ENCODE measurements around the gene SYPL2. TPM values are rescaled to one million over a fixed set of nuclear protein-coding genes. Genes with fewer than 3 reads are reported as not detected.

Gene SYPL2
- total and polyA plus RNA-seq, 4 donors: 0.31 to 1.4 (median 1.0) TPM

DNA sequence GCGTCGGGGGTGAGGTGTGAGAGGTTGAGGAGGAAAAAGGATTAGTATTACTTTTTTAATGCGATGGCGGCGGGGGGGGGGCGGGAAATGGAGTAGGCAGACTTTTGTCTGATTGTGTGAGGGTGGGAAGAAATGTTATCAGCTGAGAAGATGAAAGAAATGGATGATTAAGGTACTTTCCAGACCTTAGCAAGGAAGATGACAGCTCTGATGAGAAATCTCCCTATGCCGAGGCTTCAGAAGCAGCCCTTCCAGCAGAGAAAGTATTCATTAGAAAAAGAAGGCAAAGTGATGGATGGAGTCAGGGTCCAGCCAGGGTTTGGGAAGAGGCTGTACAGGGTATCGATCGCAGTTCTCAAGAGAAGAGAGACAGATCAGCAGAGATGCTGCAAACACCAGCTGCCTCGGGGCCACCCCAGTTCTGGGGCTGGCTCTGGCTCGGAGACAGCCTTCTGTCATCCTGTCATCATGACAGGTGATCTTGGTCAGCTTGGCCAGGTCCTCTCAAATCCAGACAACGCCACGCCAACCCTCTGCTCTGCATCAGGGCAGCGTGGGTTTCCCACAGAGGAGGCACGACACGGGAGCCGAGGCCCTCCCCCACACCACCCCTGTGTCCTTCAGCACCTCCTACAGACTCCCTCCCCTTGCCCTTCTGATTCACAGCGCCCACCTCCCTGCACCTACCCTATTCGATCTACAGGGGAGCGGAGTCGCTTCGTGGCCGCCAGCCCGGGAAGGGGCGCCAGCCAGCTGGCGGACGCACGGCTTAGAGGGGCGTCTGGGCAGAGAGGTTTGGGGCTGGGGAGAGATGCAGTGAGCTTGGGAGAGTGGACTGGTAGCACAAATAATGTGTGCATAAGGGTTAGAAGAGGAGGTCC lies 16.7 kb downstream of the SYPL2 start:
- Histone ChIP-seq H3K9me3 (ENCODE audit: control insufficient read depth in 4 of 4, insufficient read depth in 3 of 4, low read length in 3 of 4) (no peaks in the 10 kb centered on the region), H3K36me3 (ENCODE audit: control insufficient read depth in 4 of 4, insufficient read depth in 4 of 4, low read length in 4 of 4) (peaks cover 0 to 5% (median 2%) of the 10 kb centered on the region in 4 donors), H3K9ac (ENCODE audit: insufficient read depth in 1 of 2, low read length in 2 of 2) (no peak overlapping the region), H3K4me3 (no peak overlapping the region), H3K27ac (ENCODE audit: low read depth in 1 of 2, low read length in 1 of 2) (no peak overlapping the region), H3K27me3 (ENCODE audit: control insufficient read depth in 3 of 3, insufficient read depth in 3 of 3, low read length in 2 of 3) (peaks cover 0 to 12% (median 6%) of the 10 kb centered on the region in 3 donors), H3K4me1 (ENCODE audit: control insufficient read depth in 5 of 5, insufficient read depth in 5 of 5, low read length in 5 of 5) (peaks cover 0 to 23% (median 6%) of the 10 kb centered on the region in 5 donors)
- ATAC-seq (ENCODE audit: insufficient read depth, low FRiP score) (no peak), DNase-seq (no peak)
- TF ChIP-seq, protein P1, sequence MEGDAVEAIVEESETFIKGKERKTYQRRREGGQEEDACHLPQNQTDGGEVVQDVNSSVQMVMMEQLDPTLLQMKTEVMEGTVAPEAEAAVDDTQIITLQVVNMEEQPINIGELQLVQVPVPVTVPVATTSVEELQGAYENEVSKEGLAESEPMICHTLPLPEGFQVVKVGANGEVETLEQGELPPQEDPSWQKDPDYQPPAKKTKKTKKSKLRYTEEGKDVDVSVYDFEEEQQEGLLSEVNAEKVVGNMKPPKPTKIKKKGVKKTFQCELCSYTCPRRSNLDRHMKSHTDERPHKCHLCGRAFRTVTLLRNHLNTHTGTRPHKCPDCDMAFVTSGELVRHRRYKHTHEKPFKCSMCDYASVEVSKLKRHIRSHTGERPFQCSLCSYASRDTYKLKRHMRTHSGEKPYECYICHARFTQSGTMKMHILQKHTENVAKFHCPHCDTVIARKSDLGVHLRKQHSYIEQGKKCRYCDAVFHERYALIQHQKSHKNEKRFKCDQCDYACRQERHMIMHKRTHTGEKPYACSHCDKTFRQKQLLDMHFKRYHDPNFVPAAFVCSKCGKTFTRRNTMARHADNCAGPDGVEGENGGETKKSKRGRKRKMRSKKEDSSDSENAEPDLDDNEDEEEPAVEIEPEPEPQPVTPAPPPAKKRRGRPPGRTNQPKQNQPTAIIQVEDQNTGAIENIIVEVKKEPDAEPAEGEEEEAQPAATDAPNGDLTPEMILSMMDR (IDR thresholded peaks at IDR 0.05; ENCODE audit: control extremely low read depth, extremely low read depth): no peak
- WGBS, 2 donors: 12 to 13% methylated on average over 29 of the region's 29 CpGs

DNA sequence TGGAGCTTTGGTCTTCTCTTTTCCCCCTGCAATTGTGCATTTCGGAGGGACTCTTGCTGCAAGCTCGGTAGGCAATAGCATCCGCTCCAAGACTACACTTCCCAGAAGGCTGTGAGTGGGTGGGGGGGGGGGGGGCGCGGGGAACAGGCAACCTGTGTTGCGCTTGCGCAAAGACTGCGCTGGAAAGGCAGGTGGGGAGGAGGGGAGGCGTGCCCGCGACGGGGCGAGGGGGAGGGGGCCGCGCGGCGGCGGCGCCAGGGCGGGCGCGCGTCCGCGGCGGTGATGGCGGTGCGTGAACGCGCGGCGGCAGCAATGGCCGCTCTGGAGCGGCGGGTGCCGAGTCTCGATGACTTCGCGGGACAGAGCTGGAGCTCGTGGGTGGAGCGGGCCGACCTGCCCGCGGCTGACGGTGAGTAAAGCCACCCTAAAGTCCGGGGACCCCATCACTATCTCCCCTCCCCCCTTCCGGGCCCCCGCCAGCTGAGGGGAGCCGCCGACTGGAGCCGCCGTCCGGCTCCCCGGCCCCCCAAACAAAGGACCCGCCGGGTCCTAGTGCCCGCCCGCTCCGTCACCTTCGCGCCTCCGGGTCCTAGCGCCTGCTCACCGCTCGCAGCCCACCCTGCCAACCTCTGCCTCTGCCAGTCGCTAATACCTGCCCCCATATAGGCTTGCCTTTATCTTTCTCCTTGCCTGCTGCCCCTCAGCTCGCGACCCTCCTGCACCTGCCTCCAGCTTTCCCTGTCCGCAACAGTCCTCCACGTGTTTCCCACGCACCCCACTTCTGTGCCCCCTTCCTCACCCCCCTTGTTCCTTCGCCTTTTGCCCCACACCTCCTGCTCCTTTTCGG lies 17.5 kb downstream of the SYPL2 start, which contains the start of gene ATXN7L2:
ATXN7L2 (plus strand) TSS at position 234 of the 847 bp plus-strand sequence; CDS start at position 283, 49 bp downstream.
- DNase-seq (peak; percentile 94 to 98 (median 97)), ATAC-seq (ENCODE audit: insufficient read depth, low FRiP score) (peak; percentile 97)
- Histone ChIP-seq H3K27me3 (ENCODE audit: control insufficient read depth in 3 of 3, insufficient read depth in 3 of 3, low read length in 2 of 3) (peaks cover 0 to 12% (median 2%) of the 10 kb centered on the region in 3 donors), H3K27ac (ENCODE audit: low read depth in 1 of 2, low read length in 1 of 2) (peak within 1 kb of the TSS; percentile 91 to 94), H3K9me3 (ENCODE audit: control insufficient read depth in 4 of 4, insufficient read depth in 3 of 4, low read length in 3 of 4) (no peaks in the 10 kb centered on the region), H3K36me3 (ENCODE audit: control insufficient read depth in 4 of 4, insufficient read depth in 4 of 4, low read length in 4 of 4) (peaks cover 0 to 10% (median 5%) of the 10 kb centered on the region in 4 donors), H3K4me3 (peak within 1 kb of the TSS; percentile 73), H3K9ac (ENCODE audit: insufficient read depth in 1 of 2, low read length in 2 of 2) (peak within 1 kb of the TSS; percentile 46 to 78), H3K4me1 (ENCODE audit: control insufficient read depth in 5 of 5, insufficient read depth in 5 of 5, low read length in 5 of 5) (peaks cover 0 to 23% (median 6%) of the 10 kb centered on the region in 5 donors)
- WGBS, 2 donors: 0 to 1% methylated on average over 58 to 73 of the region's 73 CpGs
- TF ChIP-seq, protein P1 (IDR thresholded peaks at IDR 0.05; ENCODE audit: control extremely low read depth, extremely low read depth): no peak

DNA sequence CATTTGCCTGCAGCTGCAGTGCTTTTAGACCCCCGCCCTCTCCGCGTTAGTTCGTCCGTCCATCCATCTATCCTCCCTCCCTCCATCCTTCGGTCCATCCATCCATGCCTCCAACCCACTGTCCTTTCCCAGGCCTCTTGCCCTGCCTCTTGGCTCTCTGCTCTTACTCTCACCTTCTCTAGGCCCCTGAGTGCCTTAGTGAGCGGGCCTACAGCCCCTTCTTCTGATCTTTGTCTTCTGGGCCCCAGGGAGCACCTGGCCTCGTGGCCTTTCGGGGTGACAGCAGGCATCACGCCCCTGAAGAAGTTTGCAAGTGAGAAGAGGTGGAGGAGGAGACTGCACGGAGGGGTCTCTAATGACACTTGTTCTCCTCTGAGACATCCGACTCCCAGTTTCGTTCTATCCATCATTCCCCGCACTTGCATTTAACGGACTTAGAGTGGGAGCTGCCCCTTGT lies 18.2 kb downstream of the SYPL2 start:
- Histone ChIP-seq H3K9ac (ENCODE audit: insufficient read depth in 1 of 2, low read length in 2 of 2) (peak overlapping the region; percentile 46 to 78), H3K27ac (ENCODE audit: low read depth in 1 of 2, low read length in 1 of 2) (no peak overlapping the region), H3K4me1 (ENCODE audit: control insufficient read depth in 5 of 5, insufficient read depth in 5 of 5, low read length in 5 of 5) (peaks cover 0 to 23% (median 6%) of the 10 kb centered on the region in 5 donors), H3K36me3 (ENCODE audit: control insufficient read depth in 4 of 4, insufficient read depth in 4 of 4, low read length in 4 of 4) (peaks cover 0 to 16% (median 10%) of the 10 kb centered on the region in 4 donors), H3K27me3 (ENCODE audit: control insufficient read depth in 3 of 3, insufficient read depth in 3 of 3, low read length in 2 of 3) (peaks cover 0 to 12% (median 2%) of the 10 kb centered on the region in 3 donors), H3K9me3 (ENCODE audit: control insufficient read depth in 4 of 4, insufficient read depth in 3 of 4, low read length in 3 of 4) (no peaks in the 10 kb centered on the region), H3K4me3 (peak overlapping the region; percentile 73)
- TF ChIP-seq, protein P1 (IDR thresholded peaks at IDR 0.05; ENCODE audit: control extremely low read depth, extremely low read depth): no peak
- ATAC-seq (ENCODE audit: insufficient read depth, low FRiP score) (no peak), DNase-seq (no peak)
- WGBS, 2 donors: 38 to 47% methylated on average over 15 of the region's 15 CpGs
